Loucy (cell line): ENCODE measurements around the gene CCDC149.

Source experiments
- H2AFZ ChIP-seq: fragments of 200-600 bp; sonication (generic); 2 replicates; pipeline ENCODE4 v1.6.0; 2016; ENCODE audit warnings: antibody characterized with exemption, mild to moderate bottlenecking, low read length, moderate library complexity
- H3F3A ChIP-seq: fragments of 200-600 bp; 2 replicates; pipeline ENCODE4 v1.6.0; 2016; ENCODE audit warnings: antibody characterized with exemption, low read depth, mild to moderate bottlenecking
- H3K27me3 ChIP-seq: fragments of 200-600 bp; sonication (generic); 2 replicates; pipeline ENCODE4 v1.6.1; 2014; ENCODE audit warnings: low read length, mild to moderate bottlenecking; ENCODE audit not compliant: insufficient read depth, poor library complexity, severe bottlenecking
- H3K36me3 ChIP-seq: fragments of 200-600 bp; sonication (generic); 2 replicates; pipeline ENCODE4 v1.6.1; 2016; ENCODE audit warnings: low read length; ENCODE audit not compliant: insufficient read depth
- H3K4me1 ChIP-seq: fragments of 200-600 bp; sonication (generic); 2 replicates; pipeline ENCODE4 v1.5.1; 2014; ENCODE audit warnings: low read length, mild to moderate bottlenecking; ENCODE audit not compliant: insufficient read depth, poor library complexity, severe bottlenecking
- H3K4me2 ChIP-seq: fragments of 200-600 bp; sonication (generic); 2 replicates; pipeline ENCODE4 v1.6.0; 2014; ENCODE audit warnings: antibody characterized with exemption, low read length, low read depth, mild to moderate bottlenecking; ENCODE audit not compliant: poor library complexity, severe bottlenecking
- H3K4me3 ChIP-seq: fragments of 200-600 bp; sonication (generic); 2 replicates; pipeline ENCODE4 v1.5.1; 2014; ENCODE audit warnings: low read length, mild to moderate bottlenecking, mixed read lengths; ENCODE audit not compliant: poor library complexity, severe bottlenecking
- H3K79me2 ChIP-seq: fragments of 200-600 bp; sonication (generic); 2 replicates; pipeline ENCODE4 v1.6.1; 2014; ENCODE audit warnings: low read length; ENCODE audit not compliant: insufficient read depth
- H3K9ac ChIP-seq: fragments of 200-600 bp; sonication (generic); 2 replicates; pipeline ENCODE4 v1.6.0; 2014; ENCODE audit warnings: mild to moderate bottlenecking, low read depth, low read length, moderate library complexity; ENCODE audit not compliant: poor library complexity, severe bottlenecking
- H3K9me2 ChIP-seq: fragments of 200-600 bp; sonication (generic); replicated peaks from 2 replicates; pipeline ENCODE4 v1.6.1; 2016; ENCODE audit warnings: low read depth, low read length, mixed read lengths
- H3K9me3 ChIP-seq: fragments of 200-600 bp; sonication (generic); 2 replicates; pipeline ENCODE4 v1.6.1; 2014; ENCODE audit warnings: mild to moderate bottlenecking, antibody characterized with exemption, low read length, low read depth; ENCODE audit not compliant: insufficient read depth
- H4K20me1 ChIP-seq: fragments of 200-600 bp; sonication (generic); 2 replicates; pipeline ENCODE4 v1.6.0; 2014; ENCODE audit warnings: antibody characterized with exemption, low read length, mild to moderate bottlenecking; ENCODE audit not compliant: insufficient read depth, poor library complexity, severe bottlenecking
- EZH2phosphoT487 ChIP-seq: fragments of 200-600 bp; IDR thresholded peaks from 2 replicates; pipeline ENCODE4 v1.6.1; 2018; ENCODE audit warnings: antibody characterized with exemption, mild to moderate bottlenecking, moderate library complexity, borderline replicate concordance
- TF ChIP-seq, protein P1 (sequence below): fragments of 200-600 bp; sonication (generic); conservative IDR thresholded peaks from 2 replicates; pipeline ENCODE4 v1.5.1; 2014; ENCODE audit warnings: mild to moderate bottlenecking, antibody characterized with exemption, low read length

CCDC149 gene

GRCh38 chr4:24793219-24794005, 119.4 kb downstream of the CCDC149 start:
- Histone ChIP-seq H2AFZ (no peak overlapping the region), H3K9me2 (no peaks in the 10 kb centered on the region), H3K9ac (no peak overlapping the region), H3K4me2 (no peak overlapping the region), H3K4me3 (no peak overlapping the region), H4K20me1 (no peaks in the 10 kb centered on the region), H3K27me3 (no peaks in the 10 kb centered on the region), H3K79me2 (no peaks in the 10 kb centered on the region), H3F3A (no peaks in the 10 kb centered on the region), H3K36me3 (no peaks in the 10 kb centered on the region), H3K4me1 (no peaks in the 10 kb centered on the region), H3K9me3 (peaks cover 7% of the 10 kb centered on the region)
- TF ChIP-seq EZH2phosphoT487: no peak
- TF ChIP-seq, protein P1, sequence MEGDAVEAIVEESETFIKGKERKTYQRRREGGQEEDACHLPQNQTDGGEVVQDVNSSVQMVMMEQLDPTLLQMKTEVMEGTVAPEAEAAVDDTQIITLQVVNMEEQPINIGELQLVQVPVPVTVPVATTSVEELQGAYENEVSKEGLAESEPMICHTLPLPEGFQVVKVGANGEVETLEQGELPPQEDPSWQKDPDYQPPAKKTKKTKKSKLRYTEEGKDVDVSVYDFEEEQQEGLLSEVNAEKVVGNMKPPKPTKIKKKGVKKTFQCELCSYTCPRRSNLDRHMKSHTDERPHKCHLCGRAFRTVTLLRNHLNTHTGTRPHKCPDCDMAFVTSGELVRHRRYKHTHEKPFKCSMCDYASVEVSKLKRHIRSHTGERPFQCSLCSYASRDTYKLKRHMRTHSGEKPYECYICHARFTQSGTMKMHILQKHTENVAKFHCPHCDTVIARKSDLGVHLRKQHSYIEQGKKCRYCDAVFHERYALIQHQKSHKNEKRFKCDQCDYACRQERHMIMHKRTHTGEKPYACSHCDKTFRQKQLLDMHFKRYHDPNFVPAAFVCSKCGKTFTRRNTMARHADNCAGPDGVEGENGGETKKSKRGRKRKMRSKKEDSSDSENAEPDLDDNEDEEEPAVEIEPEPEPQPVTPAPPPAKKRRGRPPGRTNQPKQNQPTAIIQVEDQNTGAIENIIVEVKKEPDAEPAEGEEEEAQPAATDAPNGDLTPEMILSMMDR: no peak

DNA sequence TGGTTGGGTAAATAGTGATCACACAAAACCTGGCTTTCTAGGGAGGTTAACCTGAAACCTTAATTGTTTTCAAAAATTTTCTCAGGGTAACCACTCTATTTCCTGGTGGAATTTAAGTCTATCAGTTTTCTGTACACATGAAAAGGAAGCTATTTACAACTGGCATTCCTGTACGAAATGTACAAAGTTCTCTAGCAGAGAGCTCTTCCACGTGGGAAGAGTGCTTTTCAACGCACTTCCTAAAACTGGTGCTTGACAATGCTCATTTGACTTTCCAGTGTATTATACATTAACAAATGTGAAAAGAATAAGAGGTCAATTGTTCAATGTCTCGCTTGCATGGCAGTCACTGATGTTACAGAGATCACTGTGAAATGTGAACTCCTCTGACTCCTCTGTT, 120.3 kb downstream of the CCDC149 start:
- Histone ChIP-seq H2AFZ (no peak overlapping the region), H3K9ac (no peak overlapping the region), H3K4me2 (no peak overlapping the region), H3K36me3 (no peaks in the 10 kb centered on the region), H3K9me2 (no peaks in the 10 kb centered on the region), H3K79me2 (no peaks in the 10 kb centered on the region), H4K20me1 (no peaks in the 10 kb centered on the region), H3F3A (no peaks in the 10 kb centered on the region), H3K9me3 (peaks cover 11% of the 10 kb centered on the region), H3K27me3 (no peaks in the 10 kb centered on the region), H3K4me1 (no peaks in the 10 kb centered on the region), H3K4me3 (no peak overlapping the region)
- TF ChIP-seq EZH2phosphoT487: no peak
- TF ChIP-seq, protein P1: no peak

GRCh38 chr4:24791043-24791442, 121.8 kb downstream of the CCDC149 start:
- Histone ChIP-seq H3K79me2 (no peaks in the 10 kb centered on the region), H3K9me3 (peaks cover 11% of the 10 kb centered on the region), H3F3A (no peaks in the 10 kb centered on the region), H3K36me3 (no peaks in the 10 kb centered on the region), H3K9me2 (no peaks in the 10 kb centered on the region), H3K9ac (no peak overlapping the region), H2AFZ (no peak overlapping the region), H3K4me1 (no peaks in the 10 kb centered on the region), H3K4me2 (no peak overlapping the region), H3K4me3 (no peak overlapping the region), H3K27me3 (no peaks in the 10 kb centered on the region), H4K20me1 (no peaks in the 10 kb centered on the region)
- TF ChIP-seq, protein P1: no peak
